ENCODE measurements around the gene TATDN2.
"Not testable (repeated sequence)": the region's sequence is repeated elsewhere in the genome, so short reads cannot be mapped to it uniquely, and the experiment has no call there.

Gene TATDN2

GRCh38 chr3:10238345-10239183, 9.7 kb upstream of the TATDN2 start:
- DNase-seq (ENCODE audit: low spot score) = peak; percentile 56

GRCh38 chr3:10240799-10241198, 7.5 kb upstream of the TATDN2 start:
- DNase-seq (ENCODE audit: low spot score) = no peak

- DNase-seq (ENCODE audit: low spot score) = peak; percentile 71
These were observed 5.8 kb upstream of the TATDN2 start for GRCh38 chr3:10242182-10243065.

- no peak for DNase-seq (ENCODE audit: low spot score)
These were observed 4.2 kb upstream of the TATDN2 start for GRCh38 chr3:10244009-10244408.

GRCh38 chr3:10245081-10245712, 3.1 kb upstream of the TATDN2 start:
- DNase-seq (ENCODE audit: low spot score) = no peak

- no peak for DNase-seq (ENCODE audit: low spot score)
These were observed 528 bp upstream of the TATDN2 start for GRCh38 chr3:10247679-10248183.

- peak; percentile 48 for DNase-seq (ENCODE audit: low spot score)
These were observed 907 bp downstream of the TATDN2 start for GRCh38 chr3:10248984-10249748.

GRCh38 chr3:10249833-10250232, 1.6 kb downstream of the TATDN2 start:
- peak; percentile 57 for DNase-seq (ENCODE audit: low spot score)

GRCh38 chr3:10251006-10251405, 2.7 kb downstream of the TATDN2 start:
- no peak for DNase-seq (ENCODE audit: low spot score)

GRCh38 chr3:10253731-10254130, 5.5 kb downstream of the TATDN2 start:
- DNase-seq (ENCODE audit: low spot score) = no peak

- no peak for DNase-seq (ENCODE audit: low spot score)
These were observed 7.6 kb downstream of the TATDN2 start for GRCh38 chr3:10255835-10256234.

GRCh38 chr3:10259036-10259435, 10.8 kb downstream of the TATDN2 start:
- no peak for DNase-seq (ENCODE audit: low spot score)

GRCh38 chr3:10259798-10260197, 11.5 kb downstream of the TATDN2 start:
- DNase-seq (ENCODE audit: low spot score) = no peak

GRCh38 chr3:10260211-10260701, 12.0 kb downstream of the TATDN2 start:
- no peak for DNase-seq (ENCODE audit: low spot score)

GRCh38 chr3:10262027-10262426, 13.8 kb downstream of the TATDN2 start:
- DNase-seq (ENCODE audit: low spot score) = no peak

- peak; percentile 64 for DNase-seq (ENCODE audit: low spot score)
These were observed 15.5 kb downstream of the TATDN2 start for GRCh38 chr3:10263646-10264363.

- no peak for DNase-seq (ENCODE audit: low spot score)
These were observed 17.6 kb downstream of the TATDN2 start for GRCh38 chr3:10265833-10266232.

GRCh38 chr3:10266936-10267335, 18.7 kb downstream of the TATDN2 start:
- not testable (repeated sequence) for DNase-seq (ENCODE audit: low spot score)

GRCh38 chr3:10268116-10268515, 19.9 kb downstream of the TATDN2 start:
- DNase-seq (ENCODE audit: low spot score) = no peak

- DNase-seq (ENCODE audit: low spot score) = no peak
These were observed 20.7 kb downstream of the TATDN2 start for GRCh38 chr3:10268930-10269329.

- no peak for DNase-seq (ENCODE audit: low spot score)
These were observed 21.2 kb downstream of the TATDN2 start for GRCh38 chr3:10269443-10269842.
